Measurements from ENCODE around the gene RTN1. TPM values are rescaled to one million over a fixed set of nuclear protein-coding genes. Genes with fewer than 3 reads are reported as not detected.
"Not testable (repeated sequence)": the region's sequence is repeated elsewhere in the genome, so short reads cannot be mapped to it uniquely, and the experiment has no call there.

RTN1 gene
- total RNA-seq, 8 experiments from 2014 or later: 0.17 to 384 (median 179) TPM

DNA sequence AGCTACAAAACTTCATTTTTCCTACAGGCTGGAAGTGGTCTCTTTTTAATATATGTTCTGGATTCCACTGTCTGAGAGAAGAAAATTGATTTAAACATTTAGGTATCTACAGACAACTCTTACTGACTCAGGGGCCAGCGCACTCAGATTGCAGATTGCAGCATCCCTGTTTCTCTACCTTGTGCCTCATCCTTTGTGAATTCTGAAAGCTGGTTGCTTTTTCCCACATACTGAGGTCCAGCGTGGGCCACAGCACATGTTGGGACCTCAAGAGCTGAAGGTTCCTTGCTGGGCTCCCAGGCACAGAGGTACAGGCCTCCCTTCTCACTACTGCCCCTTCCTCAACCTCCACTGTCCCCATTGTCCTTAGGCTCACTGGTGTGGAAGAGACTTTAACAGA, 192.2 kb downstream of the RTN1 start:
- no peak for ATAC-seq (replicated peaks in 6 of 8)
- Histone ChIP-seq H3K4me3 (no peak overlapping the region), H3K27ac (peak overlapping the region in 1 of 2 donors; percentile 32), H3K4me1 (replicated peaks in 1 of 2) (peaks cover 6 to 9% of the 10 kb centered on the region in 2 donors)
- WGBS, 10 experiments: 0 to 100% (median 65%) methylated on average over 1 to 2 of the region's 2 CpGs; no CpG with 5 or more reads in 2 of the 10 experiments
- in situ Hi-C loops (cut with MboI; ENCODE audit: low pct_unique_long_range_greater_than_20kb in 2 of 9, low sequenced_read_pairs in 9 of 9, unreplicated experiment in 9 of 9): no loop called here

DNA sequence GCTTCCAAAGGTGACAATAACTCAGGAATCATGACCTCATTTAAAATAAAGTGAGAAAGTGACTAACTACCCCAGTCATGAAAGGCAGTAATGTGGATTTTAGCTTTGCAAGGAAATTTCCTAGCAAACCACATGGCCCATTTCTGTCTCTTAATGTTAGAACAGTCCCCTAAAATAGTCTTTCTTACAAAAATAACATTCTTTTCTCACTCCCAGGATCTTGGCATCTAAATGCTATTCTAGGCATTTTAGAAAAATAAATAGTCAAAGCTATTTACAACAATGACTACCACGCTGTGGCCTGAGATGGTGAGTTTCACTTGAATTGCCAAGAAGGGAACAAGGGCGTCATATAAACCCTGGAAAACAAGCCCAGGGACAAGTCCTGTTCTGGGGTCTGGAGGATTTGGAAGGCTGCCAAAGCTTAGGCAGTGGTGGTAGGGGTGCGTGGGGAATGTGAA, 192.8 kb downstream of the RTN1 start:
- in situ Hi-C loops (cut with MboI; ENCODE audit: low pct_unique_long_range_greater_than_20kb in 2 of 9, low sequenced_read_pairs in 9 of 9, unreplicated experiment in 9 of 9): no loop called here
- peak in 2 of 8 experiments; percentile 42 to 63 for ATAC-seq (replicated peaks in 6 of 8)
- Histone ChIP-seq H3K4me3 (no peak overlapping the region), H3K27ac (peak overlapping the region in 1 of 2 donors; percentile 32), H3K4me1 (replicated peaks in 1 of 2) (peaks cover 6 to 9% of the 10 kb centered on the region in 2 donors)
- 0 to 83% (median 53%) methylated on average over 1 to 3 of the region's 3 CpGs; no CpG with 5 or more reads in 2 of the 10 experiments for WGBS, 10 experiments

DNA sequence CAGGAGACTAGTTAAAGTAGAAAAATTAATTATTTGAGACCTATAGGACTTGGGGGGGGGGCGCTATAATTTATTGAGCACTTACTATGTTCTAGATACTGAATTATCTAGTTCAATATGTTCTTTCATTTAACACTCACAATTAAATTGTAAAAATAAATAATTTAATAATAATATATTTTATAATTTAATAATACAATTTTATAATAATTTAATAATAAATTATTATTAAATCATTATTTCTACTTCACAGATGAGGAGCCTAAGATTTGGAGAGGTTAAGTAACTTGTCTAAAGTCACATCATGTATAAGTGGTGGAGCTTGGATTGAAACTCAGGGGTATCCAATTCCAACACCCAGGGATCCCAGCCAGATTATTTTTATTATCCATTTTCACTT, 195.2 kb downstream of the RTN1 start:
- 0 to 100% (median 67%) methylated on average over 1 of the region's 1 CpG; no CpG with 5 or more reads in 2 of the 10 experiments for whole genome bisulfite sequencing, 10 experiments
- no peak overlapping the region for H3K27ac ChIP-seq
- no peak for ATAC-seq (replicated peaks in 6 of 8)

GRCh38 chr14:59664741-59665140, 205.8 kb downstream of the RTN1 start:
- 0 to 100% (median 79%) methylated on average over 1 to 2 of the region's 2 CpGs for WGBS, 10 experiments
- Histone ChIP-seq H3K4me3 (no peak overlapping the region), H3K27ac (no peak overlapping the region), H3K4me1 (replicated peaks in 1 of 2) (no peaks in the 10 kb centered on the region)
- in situ Hi-C loops (cut with MboI; ENCODE audit: low pct_unique_long_range_greater_than_20kb in 2 of 9, low sequenced_read_pairs in 9 of 9, unreplicated experiment in 9 of 9): no loop called here
- no peak for ATAC-seq (replicated peaks in 6 of 8)

More for the DNA sequence above, 195.2 kb downstream of the RTN1 start:
- in situ Hi-C loops (cut with MboI; ENCODE audit: low pct_unique_long_range_greater_than_20kb in 2 of 9, low sequenced_read_pairs in 9 of 9, unreplicated experiment in 9 of 9): no loop called here
- Histone ChIP-seq H3K4me3 (no peak overlapping the region), H3K4me1 (replicated peaks in 1 of 2) (peaks cover 9 to 11% of the 10 kb centered on the region in 2 donors)

- ATAC-seq (replicated peaks in 6 of 8): no peak
- in situ Hi-C loops (cut with MboI; ENCODE audit: low pct_unique_long_range_greater_than_20kb in 2 of 9, low sequenced_read_pairs in 9 of 9, unreplicated experiment in 9 of 9): no loop called here
- WGBS, 10 experiments: 62 to 90% (median 80%) methylated on average over 2 to 6 of the region's 7 CpGs; no CpG with 5 or more reads in 6 of the 10 experiments
- Histone ChIP-seq H3K4me1 (replicated peaks in 1 of 2) (peaks cover 0 to 3% of the 10 kb centered on the region in 2 donors), H3K27ac (no peak overlapping the region), H3K4me3 (no peak overlapping the region)
Measured at GRCh38 chr14:59657769-59658168, 212.8 kb downstream of the RTN1 start.

- H3K27ac ChIP-seq: no peak overlapping the region
- ATAC-seq (replicated peaks in 6 of 8): peak in 3 of 8 experiments; percentile 57 to 100 (median 65)
- WGBS, 10 experiments: 0 to 80% (median 55%) methylated on average over 1 to 2 of the region's 2 CpGs; no CpG with 5 or more reads in 3 of the 10 experiments
- H3K4me3 ChIP-seq: no peak overlapping the region
- peaks cover 0 to 3% of the 10 kb centered on the region in 2 donors for H3K4me1 ChIP-seq (replicated peaks in 1 of 2)
- in situ Hi-C loops (cut with MboI; ENCODE audit: low pct_unique_long_range_greater_than_20kb in 2 of 9, low sequenced_read_pairs in 9 of 9, unreplicated experiment in 9 of 9): no loop called here
Measured at GRCh38 chr14:59656473-59656872, 214.1 kb downstream of the RTN1 start.

- not testable (repeated sequence) for ATAC-seq (replicated peaks in 6 of 8)
- WGBS, 10 experiments: 13 to 100% (median 83%) methylated on average over 2 to 9 of the region's 10 CpGs
Measured at GRCh38 chr14:59654131-59654530, 216.4 kb downstream of the RTN1 start.

GRCh38 chr14:59646832-59647231, 223.7 kb downstream of the RTN1 start:
- H3K4me3 ChIP-seq; in situ Hi-C loops (cut with MboI; ENCODE audit: low pct_unique_long_range_greater_than_20kb in 2 of 9, low sequenced_read_pairs in 9 of 9, unreplicated experiment in 9 of 9); H3K4me1 ChIP-seq (replicated peaks in 1 of 2); ATAC-seq (replicated peaks in 6 of 8); H3K27ac ChIP-seq: not testable (repeated sequence)
- 14 to 100% (median 33%) methylated on average over 1 of the region's 1 CpG; no CpG with 5 or more reads in 3 of the 10 experiments for WGBS, 10 experiments

More at GRCh38 chr14:59654131-59654530, 216.4 kb downstream of the RTN1 start:
- H3K27ac ChIP-seq; H3K4me3 ChIP-seq; in situ Hi-C loops (cut with MboI; ENCODE audit: low pct_unique_long_range_greater_than_20kb in 2 of 9, low sequenced_read_pairs in 9 of 9, unreplicated experiment in 9 of 9); H3K4me1 ChIP-seq (replicated peaks in 1 of 2): not testable (repeated sequence)

- ATAC-seq (replicated peaks in 6 of 8): no peak
- Histone ChIP-seq H3K27ac (no peak overlapping the region), H3K4me3 (no peak overlapping the region), H3K4me1 (replicated peaks in 1 of 2) (no peaks in the 10 kb centered on the region)
- 5 to 67% (median 48%) methylated on average over 1 to 4 of the region's 4 CpGs for WGBS, 10 experiments
- in situ Hi-C loops (cut with MboI; ENCODE audit: low pct_unique_long_range_greater_than_20kb in 2 of 9, low sequenced_read_pairs in 9 of 9, unreplicated experiment in 9 of 9): no loop called here
Measured at GRCh38 chr14:59638885-59639284, 231.7 kb downstream of the RTN1 start.

GRCh38 chr14:59634617-59635016, 236.0 kb downstream of the RTN1 start:
- in situ Hi-C loops (cut with MboI; ENCODE audit: low pct_unique_long_range_greater_than_20kb in 2 of 9, low sequenced_read_pairs in 9 of 9, unreplicated experiment in 9 of 9): no loop called here
- ATAC-seq (replicated peaks in 6 of 8): peak in 6 of 8 experiments; percentile 12 to 51 (median 39)
- WGBS, 10 experiments: 0 to 74% (median 23%) methylated on average over 1 to 2 of the region's 2 CpGs; no CpG with 5 or more reads in 1 of the 10 experiments

DNA sequence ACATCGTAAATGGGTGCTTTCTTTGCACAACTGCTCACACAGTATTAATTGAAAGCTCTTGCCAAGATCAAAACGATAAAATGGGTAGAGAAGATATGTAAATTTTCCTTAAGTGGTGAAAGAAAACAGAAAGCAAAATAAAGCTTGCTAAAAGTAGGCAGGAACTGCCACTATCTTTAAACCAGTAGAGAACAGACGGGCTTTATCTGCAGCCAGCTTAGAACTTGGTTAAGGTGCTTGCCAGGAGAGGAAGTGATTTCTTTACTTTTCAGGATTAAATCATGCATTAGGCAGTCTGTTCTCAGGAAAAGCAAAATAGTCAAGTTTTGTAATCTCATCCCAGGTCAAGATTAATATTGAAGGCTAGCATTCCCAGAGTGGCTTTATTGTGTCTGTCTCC, 237.1 kb downstream of the RTN1 start:
- in situ Hi-C loops (cut with MboI; ENCODE audit: low pct_unique_long_range_greater_than_20kb in 2 of 9, low sequenced_read_pairs in 9 of 9, unreplicated experiment in 9 of 9): no loop called here
- ATAC-seq (replicated peaks in 6 of 8): no peak
- 0 to 93% (median 66%) methylated on average over 1 to 3 of the region's 3 CpGs for WGBS, 10 experiments

More at GRCh38 chr14:59634617-59635016, 236.0 kb downstream of the RTN1 start:
- Histone ChIP-seq H3K4me1 (replicated peaks in 1 of 2) (peaks cover 0 to 6% of the 10 kb centered on the region in 2 donors), H3K27ac (no peak overlapping the region), H3K4me3 (no peak overlapping the region)

GRCh38 chr14:59632381-59632780, 238.2 kb downstream of the RTN1 start:
- in situ Hi-C loops (cut with MboI; ENCODE audit: low pct_unique_long_range_greater_than_20kb in 2 of 9, low sequenced_read_pairs in 9 of 9, unreplicated experiment in 9 of 9): no loop called here
- WGBS, 10 experiments: 0 to 90% (median 20%) methylated on average over 1 to 3 of the region's 3 CpGs; no CpG with 5 or more reads in 3 of the 10 experiments
- Histone ChIP-seq H3K27ac (no peak overlapping the region), H3K4me3 (no peak overlapping the region), H3K4me1 (replicated peaks in 1 of 2) (peaks cover 6 to 9% of the 10 kb centered on the region in 2 donors)
- peak in 3 of 8 experiments; percentile 32 to 71 (median 53) for ATAC-seq (replicated peaks in 6 of 8)

More for the DNA sequence above, 237.1 kb downstream of the RTN1 start:
- Histone ChIP-seq H3K27ac (no peak overlapping the region), H3K4me3 (no peak overlapping the region), H3K4me1 (replicated peaks in 1 of 2) (peaks cover 2 to 6% of the 10 kb centered on the region in 2 donors)

DNA sequence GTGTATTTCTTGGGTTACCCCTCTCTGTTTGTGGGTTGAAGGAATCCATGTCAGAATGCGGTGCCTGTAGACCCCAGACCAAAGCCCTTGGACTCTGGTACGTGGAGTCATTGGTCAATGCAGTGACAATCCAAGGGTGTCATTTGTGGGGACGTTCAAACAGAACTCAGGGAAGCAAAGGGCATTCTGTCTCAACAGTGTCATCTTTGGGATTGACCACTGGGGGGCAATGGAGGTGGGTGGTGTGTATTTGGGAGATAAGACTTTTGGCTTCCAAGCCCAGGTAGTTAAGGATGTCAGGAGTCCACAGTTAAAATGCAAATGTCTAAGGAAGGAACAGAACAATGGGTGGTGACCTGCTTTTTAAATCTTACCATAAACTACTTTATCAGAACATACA, 239.3 kb downstream of the RTN1 start:
- Histone ChIP-seq H3K4me3 (peak overlapping the region in 2 of 5 donors; percentile 63 to 80), H3K4me1 (replicated peaks in 1 of 2) (peaks cover 6 to 17% of the 10 kb centered on the region in 2 donors), H3K27ac (no peak overlapping the region)
- no peak for ATAC-seq (replicated peaks in 6 of 8)
- 0 to 87% (median 40%) methylated on average over 2 to 3 of the region's 3 CpGs; no CpG with 5 or more reads in 3 of the 10 experiments for WGBS, 10 experiments
- in situ Hi-C loops (cut with MboI; ENCODE audit: low pct_unique_long_range_greater_than_20kb in 2 of 9, low sequenced_read_pairs in 9 of 9, unreplicated experiment in 9 of 9): no loop called here

Measured in motor neuron (in vitro differentiated cells).